Loucy (cell line): Measurements from ENCODE around the gene MYO9A.
A peak's percentile ranks its signal among the peaks of the same experiment; 100 is the strongest.

Experiments
- CTCF ChIP-seq: fragments of 200-600 bp; sonication (generic); conservative IDR thresholded peaks from 2 replicates; pipeline ENCODE4 v1.5.1; 2014; ENCODE audit warnings: mild to moderate bottlenecking, antibody characterized with exemption, low read length
- EZH2phosphoT487 ChIP-seq: fragments of 200-600 bp; IDR thresholded peaks from 2 replicates; pipeline ENCODE4 v1.6.1; 2018; ENCODE audit warnings: antibody characterized with exemption, mild to moderate bottlenecking, moderate library complexity, borderline replicate concordance

GRCh38 chr15:71800835-71801745 is 316.9 kb downstream of the MYO9A start:
- peak; percentile 78 for TF ChIP-seq CTCF
- no peak for TF ChIP-seq EZH2phosphoT487
